ENCODE data around the gene PFN4.

DNA sequence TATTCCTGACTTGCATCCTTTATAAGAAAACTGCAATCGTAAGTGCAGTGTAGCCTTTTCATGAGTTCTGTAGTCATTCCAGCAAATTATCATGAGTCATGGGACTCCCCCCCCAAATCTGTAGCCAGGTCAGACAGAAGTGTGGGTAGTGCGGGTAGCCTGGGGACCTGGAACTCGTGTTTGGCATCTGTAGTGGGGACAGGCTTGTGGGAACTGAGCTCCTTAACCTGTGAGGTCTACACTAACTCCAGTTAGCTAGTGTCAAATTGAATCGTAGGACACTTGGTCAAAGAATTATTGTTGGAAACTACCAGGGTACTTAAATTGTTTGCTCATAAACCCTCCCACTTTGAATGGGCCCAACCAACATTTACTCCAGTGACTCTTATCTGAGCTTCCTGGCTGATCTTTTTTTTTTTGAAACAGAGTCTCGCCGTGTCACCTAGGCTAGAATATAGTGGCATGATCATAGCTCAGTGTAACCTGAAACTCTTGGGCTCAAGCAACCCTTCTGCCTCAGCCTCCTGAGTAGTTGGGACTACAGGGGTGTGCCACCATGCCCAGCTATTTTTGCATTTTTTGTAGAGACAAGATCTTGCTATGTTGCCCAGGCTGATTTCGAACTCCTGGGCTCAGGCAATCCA, 12.4 kb downstream of the PFN4 start:
- TF ChIP-seq, protein P1, sequence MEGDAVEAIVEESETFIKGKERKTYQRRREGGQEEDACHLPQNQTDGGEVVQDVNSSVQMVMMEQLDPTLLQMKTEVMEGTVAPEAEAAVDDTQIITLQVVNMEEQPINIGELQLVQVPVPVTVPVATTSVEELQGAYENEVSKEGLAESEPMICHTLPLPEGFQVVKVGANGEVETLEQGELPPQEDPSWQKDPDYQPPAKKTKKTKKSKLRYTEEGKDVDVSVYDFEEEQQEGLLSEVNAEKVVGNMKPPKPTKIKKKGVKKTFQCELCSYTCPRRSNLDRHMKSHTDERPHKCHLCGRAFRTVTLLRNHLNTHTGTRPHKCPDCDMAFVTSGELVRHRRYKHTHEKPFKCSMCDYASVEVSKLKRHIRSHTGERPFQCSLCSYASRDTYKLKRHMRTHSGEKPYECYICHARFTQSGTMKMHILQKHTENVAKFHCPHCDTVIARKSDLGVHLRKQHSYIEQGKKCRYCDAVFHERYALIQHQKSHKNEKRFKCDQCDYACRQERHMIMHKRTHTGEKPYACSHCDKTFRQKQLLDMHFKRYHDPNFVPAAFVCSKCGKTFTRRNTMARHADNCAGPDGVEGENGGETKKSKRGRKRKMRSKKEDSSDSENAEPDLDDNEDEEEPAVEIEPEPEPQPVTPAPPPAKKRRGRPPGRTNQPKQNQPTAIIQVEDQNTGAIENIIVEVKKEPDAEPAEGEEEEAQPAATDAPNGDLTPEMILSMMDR (IDR thresholded peaks at IDR 0.05) = no peak
- no peak for TF ChIP-seq EP300 (IDR thresholded peaks at IDR 0.05)

Measured in suprapubic skin (tissue), 3 donors.